ENCODE data around the gene OR2A12.
"Not testable (repeated sequence)": the region's sequence is repeated elsewhere in the genome, so short reads cannot be mapped to it uniquely, and the experiment has no call there.

Gene OR2A12

GRCh38 chr7:144127714-144128334 is 41.7 kb downstream of the OR2A12 start:
- Histone ChIP-seq H2AFZ (ENCODE audit: low read depth) (no peak overlapping the region), H3K4me1 (ENCODE audit: low read depth, poor library complexity, severe bottlenecking) (no peaks in the 10 kb centered on the region), H3K4me3 (IDR thresholded peaks at IDR 0.05; ENCODE audit: insufficient read depth, low read depth, low read length) (no peak overlapping the region), H3K4me2 (no peak overlapping the region), H3K27me3 (ENCODE audit: insufficient read depth, low read depth) (no peaks in the 10 kb centered on the region), H3K27ac (no peak overlapping the region), H3K36me3 (ENCODE audit: insufficient read depth) (no peaks in the 10 kb centered on the region), H3K9ac (no peak overlapping the region), H3K79me2 (ENCODE audit: insufficient read depth, low read depth) (no peaks in the 10 kb centered on the region), H4K20me1 (ENCODE audit: insufficient read depth) (no peaks in the 10 kb centered on the region)
- peak; percentile 91 for TF ChIP-seq CTCF (conservative IDR thresholded peaks at IDR 0.05; ENCODE audit: low read depth, low read length)

- not testable (repeated sequence) for H3K36me3 ChIP-seq (ENCODE audit: insufficient read depth); H3K4me1 ChIP-seq (ENCODE audit: low read depth, poor library complexity, severe bottlenecking); H4K20me1 ChIP-seq (ENCODE audit: insufficient read depth); H3K27ac ChIP-seq; H2AFZ ChIP-seq (ENCODE audit: low read depth); H3K79me2 ChIP-seq (ENCODE audit: insufficient read depth, low read depth); H3K4me2 ChIP-seq; H3K9ac ChIP-seq; H3K27me3 ChIP-seq (ENCODE audit: insufficient read depth, low read depth); H3K4me3 ChIP-seq (IDR thresholded peaks at IDR 0.05; ENCODE audit: insufficient read depth, low read depth, low read length)
These were observed 43.5 kb downstream of the OR2A12 start for GRCh38 chr7:144129601-144130000.

- Histone ChIP-seq H3K4me1 (ENCODE audit: low read depth, poor library complexity, severe bottlenecking) (no peaks in the 10 kb centered on the region), H3K27me3 (ENCODE audit: insufficient read depth, low read depth) (no peaks in the 10 kb centered on the region), H2AFZ (ENCODE audit: low read depth) (no peak overlapping the region), H3K79me2 (ENCODE audit: insufficient read depth, low read depth) (no peaks in the 10 kb centered on the region), H3K27ac (no peak overlapping the region), H4K20me1 (ENCODE audit: insufficient read depth) (no peaks in the 10 kb centered on the region), H3K4me2 (no peak overlapping the region), H3K4me3 (IDR thresholded peaks at IDR 0.05; ENCODE audit: insufficient read depth, low read depth, low read length) (no peak overlapping the region), H3K36me3 (ENCODE audit: insufficient read depth) (no peaks in the 10 kb centered on the region), H3K9ac (no peak overlapping the region)
- no peak for TF ChIP-seq CTCF (conservative IDR thresholded peaks at IDR 0.05; ENCODE audit: low read depth, low read length)
These were observed 44.7 kb downstream of the OR2A12 start for GRCh38 chr7:144130730-144131129.

- no peaks in the 10 kb centered on the region for H3K36me3 ChIP-seq (ENCODE audit: insufficient read depth)
- no peak overlapping the region for H3K4me2 ChIP-seq
- H3K4me1 ChIP-seq (ENCODE audit: low read depth, poor library complexity, severe bottlenecking) = no peaks in the 10 kb centered on the region
- no peaks in the 10 kb centered on the region for H4K20me1 ChIP-seq (ENCODE audit: insufficient read depth)
- no peaks in the 10 kb centered on the region for H3K27me3 ChIP-seq (ENCODE audit: insufficient read depth, low read depth)
- no peak overlapping the region for H3K4me3 ChIP-seq (IDR thresholded peaks at IDR 0.05; ENCODE audit: insufficient read depth, low read depth, low read length)
- no peak for TF ChIP-seq CTCF (conservative IDR thresholded peaks at IDR 0.05; ENCODE audit: low read depth, low read length)
- H3K79me2 ChIP-seq (ENCODE audit: insufficient read depth, low read depth) = no peaks in the 10 kb centered on the region
- H3K9ac ChIP-seq = no peak overlapping the region
- H3K27ac ChIP-seq = no peak overlapping the region
- no peak overlapping the region for H2AFZ ChIP-seq (ENCODE audit: low read depth)
These were observed 46.2 kb downstream of the OR2A12 start for GRCh38 chr7:144132262-144132661.

GRCh38 chr7:144133307-144133706 is 47.2 kb downstream of the OR2A12 start:
- Histone ChIP-seq H3K9ac (no peak overlapping the region), H3K79me2 (ENCODE audit: insufficient read depth, low read depth) (no peaks in the 10 kb centered on the region), H3K27ac (no peak overlapping the region), H3K36me3 (ENCODE audit: insufficient read depth) (no peaks in the 10 kb centered on the region), H3K27me3 (ENCODE audit: insufficient read depth, low read depth) (no peaks in the 10 kb centered on the region), H3K4me2 (no peak overlapping the region), H2AFZ (ENCODE audit: low read depth) (no peak overlapping the region), H3K4me1 (ENCODE audit: low read depth, poor library complexity, severe bottlenecking) (no peaks in the 10 kb centered on the region), H4K20me1 (ENCODE audit: insufficient read depth) (no peaks in the 10 kb centered on the region), H3K4me3 (IDR thresholded peaks at IDR 0.05; ENCODE audit: insufficient read depth, low read depth, low read length) (no peak overlapping the region)
- no peak for TF ChIP-seq CTCF (conservative IDR thresholded peaks at IDR 0.05; ENCODE audit: low read depth, low read length)
